ENCODE data around the gene CFAP92.
"Not testable (repeated sequence)": the region's sequence is repeated elsewhere in the genome, so short reads cannot be mapped to it uniquely, and the experiment has no call there.

DNA sequence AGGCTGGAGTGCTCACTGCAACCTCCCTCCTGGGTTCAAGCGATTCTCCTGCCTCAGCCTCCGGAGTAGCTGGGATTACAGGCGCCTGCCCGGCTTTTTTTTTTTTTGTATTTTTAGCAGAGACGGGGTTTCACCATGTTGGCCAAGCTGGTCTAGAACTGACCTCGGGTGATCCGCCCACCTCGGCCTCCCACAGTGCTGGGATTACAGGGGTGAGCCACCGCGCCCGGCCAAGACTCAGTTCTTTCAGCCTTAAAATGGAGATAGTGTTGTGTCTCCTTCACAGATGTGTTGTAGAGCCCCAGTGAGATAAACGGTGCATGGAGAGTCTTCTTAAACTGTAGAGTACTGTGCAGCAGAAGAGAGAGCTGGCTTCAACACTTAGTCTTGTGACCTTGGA is 113.4 kb downstream of the CFAP92 start:
- not testable (repeated sequence) for TF ChIP-seq POLR2AphosphoS5, POLR2A (IDR thresholded peaks at IDR 0.05; ENCODE audit: low read depth, low read length)

All from GM12892 (cell line).